Activated CD4-positive, alpha-beta T cell treated with anti-CD3 and anti-CD28 coated beads, Interleukin-2, amount 50 U/mL, for 24 hours (primary cell): ENCODE data around the gene ATOX1.
"Not testable (repeated sequence)": the region's sequence is repeated elsewhere in the genome, so short reads cannot be mapped to it uniquely, and the experiment has no call there.

ENCODE experiments used
- DNase-seq, 2 donors: peaks; one replicate each; pipeline ENCODE4 v3.0.0-alpha.2; 2020; ENCODE audit warnings: low read depth in 1 of 2, low spot score in 1 of 2

The ATOX1 gene

DNA sequence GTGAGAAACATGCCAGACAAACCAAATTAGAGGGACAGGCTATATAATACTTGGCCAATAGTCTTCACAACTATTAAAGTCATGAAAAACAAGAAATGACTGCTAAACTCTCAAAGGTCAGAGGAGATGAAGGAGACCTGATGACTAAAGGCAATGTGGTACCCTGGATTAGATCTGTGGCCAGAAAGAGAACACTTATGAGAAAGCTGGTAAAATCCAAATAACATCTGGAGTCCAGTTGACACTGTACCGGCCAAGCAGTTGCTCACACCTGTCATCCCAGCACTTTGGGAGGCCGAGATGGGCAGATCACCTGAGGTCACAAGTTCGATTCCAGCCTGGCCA lies 24.4 kb downstream of the ATOX1 start:
- no peak for DNase-seq

- no peak for DNase-seq
Measured at GRCh38 chr5:151733358-151734063, 24.9 kb downstream of the ATOX1 start.

DNA sequence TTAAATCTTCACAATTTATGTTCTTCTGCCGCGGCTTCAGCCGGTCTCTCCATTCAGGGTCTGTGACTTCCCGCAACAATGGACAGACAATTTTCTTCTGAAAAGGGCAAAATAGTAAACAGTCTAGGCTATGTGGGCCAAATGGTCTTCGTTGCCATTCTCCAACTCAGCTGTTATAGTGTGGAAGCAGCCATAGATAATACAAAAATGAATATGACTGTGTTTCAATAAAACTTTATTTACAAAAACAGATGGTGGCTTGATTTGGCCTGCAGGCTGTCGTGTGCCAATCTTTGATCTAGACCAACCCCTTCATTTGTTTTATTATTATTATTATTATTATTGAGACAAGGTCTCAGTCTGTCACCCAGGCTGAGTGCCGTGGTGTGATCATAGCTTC lies 28.1 kb downstream of the ATOX1 start:
- DNase-seq: no peak

DNA sequence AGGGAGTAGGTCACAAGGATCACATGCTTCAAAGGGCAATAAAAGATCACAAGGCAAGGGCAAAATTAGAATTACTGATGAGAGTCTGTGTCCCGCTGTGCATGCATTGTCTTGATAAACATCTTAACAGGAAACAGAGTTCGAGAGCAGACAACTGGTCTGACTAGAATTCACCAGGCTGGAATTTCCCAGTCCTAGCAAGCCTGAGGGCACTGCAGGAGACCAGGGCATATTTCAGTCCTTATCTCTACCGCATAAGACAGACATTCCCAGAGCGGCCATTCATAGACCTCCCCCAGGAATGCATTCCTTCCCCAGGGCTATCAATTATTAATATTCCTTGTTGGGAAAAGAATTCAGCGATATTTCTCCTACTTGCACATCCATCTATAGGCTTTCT lies 28.8 kb downstream of the ATOX1 start:
- not testable (repeated sequence) for DNase-seq

DNA sequence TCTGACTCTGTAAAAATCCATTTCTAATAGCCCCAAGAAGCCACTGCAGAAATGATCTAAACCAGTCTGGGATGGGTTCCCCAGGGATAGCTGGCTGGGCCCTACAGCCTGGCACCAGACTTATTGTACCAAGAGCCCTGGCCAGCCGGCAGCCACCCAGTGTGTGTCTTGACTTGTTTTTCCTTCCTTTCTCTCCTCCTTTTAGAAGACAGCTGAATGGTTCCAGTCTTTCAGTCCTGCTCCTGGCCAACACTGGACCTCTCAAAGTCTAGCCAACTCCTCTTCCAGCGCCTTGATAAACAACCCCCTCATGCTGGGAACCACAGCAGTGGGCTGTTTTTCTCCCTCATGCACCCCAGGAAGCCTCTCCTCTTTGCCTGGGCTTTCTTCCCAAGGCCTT lies 34.1 kb downstream of the ATOX1 start:
- no peak for DNase-seq

GRCh38 chr5:151722546-151722945 lies 35.9 kb downstream of the ATOX1 start:
- DNase-seq: no peak

DNA sequence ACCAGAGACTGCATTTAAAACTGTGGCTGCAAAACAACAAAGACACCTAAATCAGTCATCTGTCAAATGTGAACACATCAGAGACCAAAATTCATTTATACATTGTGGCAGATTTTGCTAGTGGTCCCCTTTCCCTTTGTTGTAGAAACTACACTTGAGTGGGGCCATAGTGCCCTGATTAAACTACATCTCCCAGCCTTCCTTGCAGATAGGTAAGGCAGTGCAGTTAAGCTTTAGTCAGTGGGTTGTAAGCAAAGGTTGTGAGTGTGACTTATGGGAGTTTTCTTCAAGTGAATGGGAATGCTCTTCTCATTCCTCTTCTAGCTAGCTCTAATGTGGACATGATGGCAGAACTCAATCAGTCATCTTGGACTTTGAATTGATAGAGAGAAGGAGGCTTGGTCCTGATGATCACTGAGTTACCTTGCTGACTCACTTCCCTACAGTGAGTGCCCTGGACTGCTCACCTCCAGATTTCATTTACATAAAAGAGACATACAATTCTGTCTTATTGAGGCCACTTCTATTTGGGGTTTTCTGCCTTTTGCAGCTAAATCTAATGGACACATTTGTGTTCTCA lies 36.5 kb downstream of the ATOX1 start:
- DNase-seq: no peak

DNA sequence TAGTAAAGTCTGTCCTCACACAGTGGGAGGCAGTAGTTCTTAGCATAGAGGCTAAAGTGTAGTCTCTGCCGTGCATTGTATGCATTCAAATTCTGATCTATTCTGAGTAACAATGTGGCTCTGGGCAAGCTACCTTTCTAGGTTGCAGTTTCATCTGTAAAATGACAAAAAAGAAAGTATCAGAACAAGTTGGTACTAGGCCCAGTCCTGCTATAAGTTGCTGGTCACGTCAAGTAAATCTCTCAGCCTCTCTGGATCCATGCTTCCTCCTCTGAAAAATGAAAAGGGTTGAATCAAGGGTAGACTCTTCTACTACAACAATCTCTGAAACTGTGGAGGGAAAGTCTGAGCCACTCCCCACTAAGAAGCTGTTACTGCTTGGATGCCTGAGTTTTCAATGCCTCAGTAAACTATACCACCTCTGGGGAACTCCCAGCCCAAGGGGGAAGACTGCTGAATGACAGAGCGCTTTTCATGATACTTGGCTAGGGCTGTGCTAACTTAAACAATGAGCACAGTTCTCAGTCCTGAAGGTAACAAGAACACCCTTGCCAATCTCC lies 37.3 kb downstream of the ATOX1 start:
- DNase-seq: no peak

DNA sequence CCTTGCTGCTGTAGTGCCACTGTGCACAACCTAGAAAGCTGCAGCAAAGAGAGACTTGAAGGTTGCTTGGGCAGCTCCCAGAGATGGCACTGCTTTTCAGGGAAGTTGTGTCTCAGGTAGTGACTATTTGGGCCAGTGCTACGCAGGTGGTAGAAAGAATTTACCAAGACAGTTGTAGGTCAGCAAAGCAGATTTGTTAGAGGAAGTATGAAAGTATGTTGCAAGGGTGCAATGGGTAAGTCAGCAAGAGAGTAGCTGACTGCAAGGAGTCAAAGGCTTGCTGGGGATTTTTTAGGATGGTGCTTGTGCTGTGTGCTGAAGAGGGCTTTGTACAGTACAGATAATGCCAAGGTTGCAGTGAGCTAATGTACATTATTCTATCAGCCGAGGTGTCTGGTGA lies 38.2 kb downstream of the ATOX1 start:
- no peak for DNase-seq

DNA sequence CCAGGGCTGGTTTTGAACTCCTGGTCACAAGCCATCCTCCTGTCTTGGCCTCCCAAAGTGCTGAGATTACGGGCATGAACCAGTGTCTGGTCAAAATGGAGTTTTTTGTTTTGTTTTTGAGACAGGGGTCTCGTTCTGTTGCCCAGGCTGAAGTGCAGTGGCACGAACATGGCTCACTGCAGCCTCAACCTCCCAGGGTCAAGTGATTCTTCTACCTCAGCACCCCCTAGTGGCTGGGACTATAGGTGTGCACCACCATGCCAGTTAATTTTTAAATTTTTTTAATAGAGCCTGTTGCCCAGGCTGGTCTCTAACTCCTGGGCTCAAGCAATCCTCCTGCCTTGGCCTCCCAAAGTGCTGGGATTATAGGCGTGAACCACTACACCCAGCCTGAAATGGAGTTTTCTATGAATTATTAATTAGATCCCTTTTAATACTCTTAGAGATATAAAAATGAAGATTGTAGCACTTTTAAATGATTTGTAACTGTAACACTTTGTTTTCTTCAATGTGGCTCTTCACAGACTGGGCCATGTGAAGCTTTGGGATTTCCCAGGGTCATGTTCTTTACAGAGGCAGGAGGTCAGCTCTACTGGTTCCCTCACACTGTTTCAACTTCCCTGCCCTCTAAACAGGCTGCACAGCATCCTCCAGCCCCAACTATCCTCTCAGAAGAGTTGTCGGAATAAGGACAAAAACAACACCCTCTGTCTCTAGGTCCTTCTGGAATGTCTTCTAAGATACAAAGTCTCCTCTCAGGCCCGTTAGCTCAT lies 39.0 kb downstream of the ATOX1 start:
- no peak for DNase-seq

DNA sequence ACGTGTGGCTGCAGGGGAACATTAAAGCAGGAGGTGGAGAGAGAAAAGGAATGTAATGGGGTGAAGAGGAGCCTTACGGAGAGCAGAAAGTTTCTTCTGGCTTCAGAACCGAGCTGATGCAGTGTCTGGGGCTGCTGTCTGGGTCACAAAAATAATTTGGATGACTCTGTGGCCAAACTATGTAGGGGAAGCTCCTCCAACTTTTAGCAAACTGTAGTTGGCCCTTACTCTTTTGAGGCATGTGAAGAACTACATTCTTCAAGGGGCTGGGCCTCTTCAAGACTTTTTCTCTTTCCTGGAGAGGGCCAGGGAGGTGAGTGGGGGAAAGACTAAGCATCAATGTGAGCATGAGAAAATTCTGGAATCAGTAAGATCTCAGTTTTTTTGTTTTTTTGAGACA lies 39.8 kb downstream of the ATOX1 start:
- no peak for DNase-seq

GRCh38 chr5:151718153-151718552 lies 40.3 kb downstream of the ATOX1 start:
- DNase-seq: no peak

GRCh38 chr5:151717416-151717815 lies 41.0 kb downstream of the ATOX1 start:
- DNase-seq: no peak

GRCh38 chr5:151709109-151709735 lies 49.2 kb downstream of the ATOX1 start:
- DNase-seq: no peak

- DNase-seq: no peak
Measured at GRCh38 chr5:151708126-151708525, 50.3 kb downstream of the ATOX1 start.

DNA sequence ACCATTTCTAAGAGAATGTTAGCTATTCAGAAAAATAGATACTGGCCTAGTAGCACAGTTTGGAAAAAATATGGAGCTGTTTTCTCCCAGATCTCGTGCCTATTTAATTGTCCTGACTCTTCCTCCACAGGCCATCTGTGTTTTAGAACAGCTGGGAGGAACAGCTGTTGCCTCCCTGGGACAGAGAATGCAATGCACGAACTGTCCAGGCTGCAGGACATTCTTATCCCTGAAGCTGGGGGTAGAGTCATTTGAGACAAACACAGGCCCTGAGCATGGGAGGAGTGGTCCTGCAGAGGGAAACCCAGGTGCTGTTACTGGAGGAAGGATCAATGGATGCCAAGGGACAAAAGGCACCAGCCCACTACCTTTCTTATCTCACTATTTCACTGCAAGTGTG lies 50.9 kb downstream of the ATOX1 start:
- DNase-seq: no peak

DNA sequence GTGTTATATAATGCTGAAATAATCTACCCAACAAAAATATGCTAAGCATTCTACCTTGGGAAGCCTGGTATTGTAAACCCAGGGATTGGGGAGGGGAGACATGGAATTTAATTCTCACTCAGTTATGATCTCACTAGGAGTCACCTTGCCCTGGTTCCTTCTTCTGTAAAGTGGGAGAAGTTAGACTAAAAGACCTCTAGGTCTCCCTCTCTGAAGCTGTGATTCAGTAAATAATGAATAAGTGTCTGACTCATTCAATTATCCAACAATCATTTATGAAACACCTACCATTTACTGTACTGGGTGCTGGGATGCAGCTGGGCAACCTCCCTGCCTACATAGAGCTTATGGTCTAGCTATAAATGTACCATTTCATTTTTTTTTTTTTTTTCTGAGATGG lies 51.5 kb downstream of the ATOX1 start:
- no peak for DNase-seq

- DNase-seq: no peak
Measured at GRCh38 chr5:151703780-151704179, 54.7 kb downstream of the ATOX1 start.

GRCh38 chr5:151703227-151703626 lies 55.2 kb downstream of the ATOX1 start:
- DNase-seq: no peak

DNA sequence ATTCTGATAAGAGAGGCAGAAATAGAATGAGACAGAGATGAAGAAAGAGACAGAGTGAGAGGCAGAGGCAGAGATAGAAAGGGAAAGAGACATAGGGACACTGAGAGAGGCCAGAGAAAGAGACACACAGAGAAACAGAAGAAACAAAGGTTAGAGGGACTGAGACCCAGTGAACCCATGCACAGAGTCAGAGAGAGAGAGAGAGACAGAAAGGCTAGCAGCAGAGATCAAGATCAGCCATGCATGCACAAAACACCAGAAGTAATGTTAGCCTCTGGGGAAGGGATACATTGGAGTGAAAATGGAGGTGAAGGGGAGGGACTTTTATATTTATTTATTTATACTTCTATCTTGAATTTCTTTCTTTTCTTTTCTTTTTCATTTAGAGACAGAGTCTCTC lies 57.6 kb downstream of the ATOX1 start:
- DNase-seq: no peak

GRCh38 chr5:151700296-151700695 lies 58.1 kb downstream of the ATOX1 start:
- DNase-seq: no peak
